ENCODE measurements around the gene NACC1. TPM values are rescaled to one million over a fixed set of nuclear protein-coding genes. Genes with fewer than 3 reads are reported as not detected.

Gene NACC1
- polyA plus RNA-seq, 2 of the 4 experiments (the other 2 are of a cell fraction), result 26.1 to 37.9 TPM

DNA sequence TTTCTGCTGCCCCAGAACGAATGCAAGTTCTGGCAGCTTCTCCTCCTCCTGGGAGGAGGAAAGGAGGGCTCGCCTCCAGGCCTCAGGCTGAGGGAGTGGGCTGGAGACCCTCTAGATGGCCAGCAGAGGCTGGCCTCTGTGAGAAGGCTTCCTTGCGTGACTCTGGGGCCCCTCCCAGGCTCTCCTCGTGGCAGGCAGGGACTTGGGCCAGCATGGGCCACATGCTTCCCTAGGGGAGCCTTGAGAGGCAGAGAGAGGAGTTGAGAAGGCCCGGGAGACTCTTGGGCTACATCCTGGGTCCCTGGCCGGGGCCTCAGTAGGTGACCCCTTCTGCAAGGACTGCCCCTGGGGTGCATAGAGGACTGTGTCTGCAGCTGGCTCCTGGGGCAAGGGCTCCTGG lies 41.3 kb upstream of the NACC1 start:
- Histone ChIP-seq H3K4me3 (no peak overlapping the region), H3K9me3 (no peaks in the 10 kb centered on the region), H3K27ac (no peak overlapping the region), H3K4me1 (peaks cover 17% of the 10 kb centered on the region), H3K4me2 (no peak overlapping the region)
- DNase-seq (ENCODE audit: low read depth in 1 of 2, low spot score in 1 of 2), result no peak
- FAIRE-seq, result no peak
- ATAC-seq, result no peak
- 68% methylated on average over 3 of the region's 6 CpGs for WGBS (ENCODE audit: missing lambda C conversion rate)
- ChIA-PET POLR2A (no interaction called here), CTCF (interaction anchor here (0.5 to 6.9 kb wide), 3 partner anchors 16 to 672 kb away, joined by 3 to 47 read pairs (median 11); no protein-coding TSS in a partner anchor)
- TF ChIP-seq POLR2A (IDR thresholded peaks at IDR 0.05; ENCODE audit: low read length) (no peak), SREBF2 (IDR thresholded peaks at IDR 0.05) (no peak), JUNB (IDR thresholded peaks at IDR 0.05) (no peak), FOSL2 (IDR thresholded peaks at IDR 0.05) (no peak), FOSL2 (CRISPR knock-in tag; IDR thresholded peaks at IDR 0.05) (no peak), ZFP36 (IDR thresholded peaks at IDR 0.05; ENCODE audit: borderline replicate concordance, partially characterized antibody) (no peak), ZNF302 (CRISPR knock-in tag; IDR thresholded peaks at IDR 0.05) (no peak), FOXS1 (CRISPR knock-in tag; IDR thresholded peaks at IDR 0.05) (no peak), ESRRA (IDR thresholded peaks at IDR 0.05; ENCODE audit: borderline replicate concordance, low read length) (no peak), EP300 (IDR thresholded peaks at IDR 0.05) (no peak), POLR2AphosphoS2 (conservative IDR thresholded peaks at IDR 0.05; ENCODE audit: low read length) (no peak), CEBPB (IDR thresholded peaks at IDR 0.05) (no peak), KDM5A (IDR thresholded peaks at IDR 0.05) (no peak), RAD21 (conservative IDR thresholded peaks at IDR 0.05 in 1 of 2, IDR thresholded peaks at IDR 0.05 in 1 of 2) (no peak), HOXB5 (CRISPR knock-in tag; IDR thresholded peaks at IDR 0.05) (no peak)
- TF ChIP-seq, protein P1, sequence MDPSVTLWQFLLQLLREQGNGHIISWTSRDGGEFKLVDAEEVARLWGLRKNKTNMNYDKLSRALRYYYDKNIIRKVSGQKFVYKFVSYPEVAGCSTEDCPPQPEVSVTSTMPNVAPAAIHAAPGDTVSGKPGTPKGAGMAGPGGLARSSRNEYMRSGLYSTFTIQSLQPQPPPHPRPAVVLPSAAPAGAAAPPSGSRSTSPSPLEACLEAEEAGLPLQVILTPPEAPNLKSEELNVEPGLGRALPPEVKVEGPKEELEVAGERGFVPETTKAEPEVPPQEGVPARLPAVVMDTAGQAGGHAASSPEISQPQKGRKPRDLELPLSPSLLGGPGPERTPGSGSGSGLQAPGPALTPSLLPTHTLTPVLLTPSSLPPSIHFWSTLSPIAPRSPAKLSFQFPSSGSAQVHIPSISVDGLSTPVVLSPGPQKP (IDR thresholded peaks at IDR 0.05; ENCODE audit: low read depth, low read length), result no peak
- TF ChIP-seq, protein P2, sequence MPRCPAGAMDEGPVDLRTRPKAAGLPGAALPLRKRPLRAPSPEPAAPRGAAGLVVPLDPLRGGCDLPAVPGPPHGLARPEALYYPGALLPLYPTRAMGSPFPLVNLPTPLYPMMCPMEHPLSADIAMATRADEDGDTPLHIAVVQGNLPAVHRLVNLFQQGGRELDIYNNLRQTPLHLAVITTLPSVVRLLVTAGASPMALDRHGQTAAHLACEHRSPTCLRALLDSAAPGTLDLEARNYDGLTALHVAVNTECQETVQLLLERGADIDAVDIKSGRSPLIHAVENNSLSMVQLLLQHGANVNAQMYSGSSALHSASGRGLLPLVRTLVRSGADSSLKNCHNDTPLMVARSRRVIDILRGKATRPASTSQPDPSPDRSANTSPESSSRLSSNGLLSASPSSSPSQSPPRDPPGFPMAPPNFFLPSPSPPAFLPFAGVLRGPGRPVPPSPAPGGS (IDR thresholded peaks at IDR 0.05), result no peak

DNA sequence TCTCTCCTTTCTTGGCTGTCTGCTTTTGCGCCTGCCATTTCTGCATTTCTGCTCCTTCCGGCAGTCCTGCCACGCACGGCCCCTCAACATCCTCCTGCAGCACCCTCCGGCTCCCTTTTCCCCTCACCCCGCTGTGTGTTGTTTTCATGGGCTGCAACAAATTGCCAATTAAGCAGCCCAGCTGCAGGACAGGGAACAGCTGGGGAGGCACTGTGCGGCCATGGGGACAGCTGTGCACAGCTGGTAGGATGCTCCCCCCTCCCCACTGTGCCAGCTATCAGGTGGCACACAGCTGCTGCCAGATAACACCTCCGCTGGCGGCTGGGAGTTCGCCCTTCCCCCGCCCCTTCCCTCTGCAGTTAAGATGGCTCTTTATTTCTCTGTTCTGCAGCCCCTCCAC lies 40.8 kb upstream of the NACC1 start:
- Histone ChIP-seq H3K4me3 (no peak overlapping the region), H3K4me1 (peaks cover 17% of the 10 kb centered on the region), H3K4me2 (no peak overlapping the region), H3K9me3 (no peaks in the 10 kb centered on the region), H3K27ac (no peak overlapping the region)
- CTCF ChIA-PET, result interaction anchor here (1.1 to 6.9 kb wide), 4 partner anchors 12 to 43 kb away, joined by 3 to 47 read pairs (median 8); no protein-coding TSS in a partner anchor
- TF ChIP-seq MAFK (IDR thresholded peaks at IDR 0.05; ENCODE audit: partially characterized antibody) (no peak), FOXS1 (CRISPR knock-in tag; IDR thresholded peaks at IDR 0.05) (no peak), CBX8 (IDR thresholded peaks at IDR 0.05) (no peak), SMC3 (IDR thresholded peaks at IDR 0.05) (no peak), HOXB13 (CRISPR knock-in tag; IDR thresholded peaks at IDR 0.05; ENCODE audit: low read depth) (no peak), KDM5A (IDR thresholded peaks at IDR 0.05) (no peak), RCOR1 (IDR thresholded peaks at IDR 0.05; ENCODE audit: low read depth, low read length) (no peak), JUN (IDR thresholded peaks at IDR 0.05) (no peak), POLR2AphosphoS2 (conservative IDR thresholded peaks at IDR 0.05; ENCODE audit: low read length) (no peak), FOSB (CRISPR knock-in tag; IDR thresholded peaks at IDR 0.05) (no peak)
- TF ChIP-seq, protein P3, sequence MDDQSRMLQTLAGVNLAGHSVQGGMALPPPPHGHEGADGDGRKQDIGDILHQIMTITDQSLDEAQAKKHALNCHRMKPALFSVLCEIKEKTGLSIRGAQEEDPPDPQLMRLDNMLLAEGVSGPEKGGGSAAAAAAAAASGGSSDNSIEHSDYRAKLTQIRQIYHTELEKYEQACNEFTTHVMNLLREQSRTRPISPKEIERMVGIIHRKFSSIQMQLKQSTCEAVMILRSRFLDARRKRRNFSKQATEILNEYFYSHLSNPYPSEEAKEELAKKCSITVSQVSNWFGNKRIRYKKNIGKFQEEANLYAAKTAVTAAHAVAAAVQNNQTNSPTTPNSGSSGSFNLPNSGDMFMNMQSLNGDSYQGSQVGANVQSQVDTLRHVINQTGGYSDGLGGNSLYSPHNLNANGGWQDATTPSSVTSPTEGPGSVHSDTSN (IDR thresholded peaks at IDR 0.05), result no peak
- TF ChIP-seq, protein P4, sequence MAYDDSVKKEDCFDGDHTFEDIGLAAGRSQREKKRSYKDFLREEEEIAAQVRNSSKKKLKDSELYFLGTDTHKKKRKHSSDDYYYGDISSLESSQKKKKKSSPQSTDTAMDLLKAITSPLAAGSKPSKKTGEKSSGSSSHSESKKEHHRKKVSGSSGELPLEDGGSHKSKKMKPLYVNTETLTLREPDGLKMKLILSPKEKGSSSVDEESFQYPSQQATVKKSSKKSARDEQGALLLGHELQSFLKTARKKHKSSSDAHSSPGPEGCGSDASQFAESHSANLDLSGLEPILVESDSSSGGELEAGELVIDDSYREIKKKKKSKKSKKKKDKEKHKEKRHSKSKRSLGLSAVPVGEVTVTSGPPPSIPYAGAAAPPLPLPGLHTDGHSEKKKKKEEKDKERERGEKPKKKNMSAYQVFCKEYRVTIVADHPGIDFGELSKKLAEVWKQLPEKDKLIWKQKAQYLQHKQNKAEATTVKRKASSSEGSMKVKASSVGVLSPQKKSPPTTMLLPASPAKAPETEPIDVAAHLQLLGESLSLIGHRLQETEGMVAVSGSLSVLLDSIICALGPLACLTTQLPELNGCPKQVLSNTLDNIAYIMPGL (CRISPR knock-in tag; IDR thresholded peaks at IDR 0.05; ENCODE audit: borderline replicate concordance), result no peak
- no peak for ATAC-seq
- POLR2A ChIA-PET, result no interaction called here
- FAIRE-seq, result no peak
- 84% methylated on average over 9 of the region's 11 CpGs for WGBS (ENCODE audit: missing lambda C conversion rate)
- no peak for DNase-seq (ENCODE audit: low read depth in 1 of 2, low spot score in 1 of 2)
